ENCODE measurements around the gene ZNF576. TPM values are rescaled to one million over a fixed set of nuclear protein-coding genes. Genes with fewer than 3 reads are reported as not detected.
"Not testable (repeated sequence)": the region's sequence is repeated elsewhere in the genome, so short reads cannot be mapped to it uniquely, and the experiment has no call there.

ZNF576 gene
- total and polyA plus RNA-seq, 2 of the 13 experiments (the other 11 are each of a cell fraction or from before 2014, with no cell fraction given): 7.2 to 9.6 TPM

DNA sequence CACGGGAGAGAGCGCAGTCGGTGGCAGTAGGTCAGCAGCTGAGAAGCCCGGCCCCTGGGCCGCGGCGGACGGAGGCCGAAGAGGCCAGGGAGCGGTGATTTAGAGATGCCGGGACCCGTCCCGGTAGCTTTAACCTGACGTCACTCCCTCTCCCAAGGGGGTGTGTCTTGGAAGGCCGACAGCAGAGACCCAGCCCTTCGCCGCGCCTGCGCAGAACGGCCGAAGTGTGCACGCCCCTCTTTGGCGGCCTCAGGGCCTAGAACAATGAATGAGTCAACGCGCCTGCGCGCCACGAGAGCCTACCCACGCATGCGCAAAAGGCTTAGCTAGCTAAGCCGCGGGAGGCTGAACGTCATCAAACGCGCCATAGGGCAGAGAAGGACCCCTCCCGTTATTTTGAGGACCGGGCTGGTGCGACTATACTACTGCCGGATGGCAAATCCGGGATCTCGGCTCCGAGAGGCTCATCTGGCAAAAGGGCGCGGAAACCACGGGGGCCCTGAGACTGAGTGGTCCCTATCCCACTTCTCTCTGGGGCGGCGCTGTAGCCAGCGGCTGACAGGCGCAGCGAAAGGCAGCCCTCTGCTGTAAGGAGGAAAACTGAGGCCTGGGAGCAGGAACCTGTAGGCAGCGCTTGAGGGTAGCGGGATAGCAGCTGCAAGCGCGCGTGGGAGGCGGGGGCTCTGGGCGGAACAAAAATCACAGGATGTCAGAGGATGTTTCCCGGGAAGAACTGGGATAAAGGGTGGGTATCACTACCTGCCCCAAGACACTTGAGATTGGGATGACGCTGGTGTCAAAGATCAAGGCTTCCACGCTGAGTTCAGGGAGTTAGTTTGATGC, at the start of gene ZNF576, which contains the start of gene IRGQ (continued):
- TF ChIP-seq NAIF1 (CRISPR knock-in tag; IDR thresholded peaks at IDR 0.05; ENCODE audit: borderline replicate concordance) (0 out of 2 replicates have a peak, but pooled peaks have one; percentile 66), ZNF335 (CRISPR knock-in tag; IDR thresholded peaks at IDR 0.05) (peak; percentile 100), ZNF496 (CRISPR knock-in tag; IDR thresholded peaks at IDR 0.05; ENCODE audit: insufficient replicate concordance) (no peak), SSRP1 (CRISPR knock-in tag; IDR thresholded peaks at IDR 0.05) (no peak), ZFP36L1 (CRISPR knock-in tag; IDR thresholded peaks at IDR 0.05) (0 out of 2 replicates have a peak, but pooled peaks have one; percentile 35), THYN1 (CRISPR knock-in tag; IDR thresholded peaks at IDR 0.05; ENCODE audit: borderline replicate concordance, low read depth) (no peak), SRY (CRISPR knock-in tag; IDR thresholded peaks at IDR 0.05) (0 out of 2 replicates have a peak, but pooled peaks have one; percentile 27)
- TF ChIP-seq, protein P1, sequence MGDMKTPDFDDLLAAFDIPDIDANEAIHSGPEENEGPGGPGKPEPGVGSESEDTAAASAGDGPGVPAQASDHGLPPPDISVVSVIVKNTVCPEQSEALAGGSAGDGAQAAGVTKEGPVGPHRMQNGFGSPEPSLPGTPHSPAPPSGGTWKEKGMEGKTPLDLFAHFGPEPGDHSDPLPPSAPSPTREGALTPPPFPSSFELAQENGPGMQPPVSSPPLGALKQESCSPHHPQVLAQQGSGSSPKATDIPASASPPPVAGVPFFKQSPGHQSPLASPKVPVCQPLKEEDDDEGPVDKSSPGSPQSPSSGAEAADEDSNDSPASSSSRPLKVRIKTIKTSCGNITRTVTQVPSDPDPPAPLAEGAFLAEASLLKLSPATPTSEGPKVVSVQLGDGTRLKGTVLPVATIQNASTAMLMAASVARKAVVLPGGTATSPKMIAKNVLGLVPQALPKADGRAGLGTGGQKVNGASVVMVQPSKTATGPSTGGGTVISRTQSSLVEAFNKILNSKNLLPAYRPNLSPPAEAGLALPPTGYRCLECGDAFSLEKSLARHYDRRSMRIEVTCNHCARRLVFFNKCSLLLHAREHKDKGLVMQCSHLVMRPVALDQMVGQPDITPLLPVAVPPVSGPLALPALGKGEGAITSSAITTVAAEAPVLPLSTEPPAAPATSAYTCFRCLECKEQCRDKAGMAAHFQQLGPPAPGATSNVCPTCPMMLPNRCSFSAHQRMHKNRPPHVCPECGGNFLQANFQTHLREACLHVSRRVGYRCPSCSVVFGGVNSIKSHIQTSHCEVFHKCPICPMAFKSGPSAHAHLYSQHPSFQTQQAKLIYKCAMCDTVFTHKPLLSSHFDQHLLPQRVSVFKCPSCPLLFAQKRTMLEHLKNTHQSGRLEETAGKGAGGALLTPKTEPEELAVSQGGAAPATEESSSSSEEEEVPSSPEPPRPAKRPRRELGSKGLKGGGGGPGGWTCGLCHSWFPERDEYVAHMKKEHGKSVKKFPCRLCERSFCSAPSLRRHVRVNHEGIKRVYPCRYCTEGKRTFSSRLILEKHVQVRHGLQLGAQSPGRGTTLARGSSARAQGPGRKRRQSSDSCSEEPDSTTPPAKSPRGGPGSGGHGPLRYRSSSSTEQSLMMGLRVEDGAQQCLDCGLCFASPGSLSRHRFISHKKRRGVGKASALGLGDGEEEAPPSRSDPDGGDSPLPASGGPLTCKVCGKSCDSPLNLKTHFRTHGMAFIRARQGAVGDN (CRISPR knock-in tag; IDR thresholded peaks at IDR 0.05): peak; percentile 75
- TF ChIP-seq, protein P2, sequence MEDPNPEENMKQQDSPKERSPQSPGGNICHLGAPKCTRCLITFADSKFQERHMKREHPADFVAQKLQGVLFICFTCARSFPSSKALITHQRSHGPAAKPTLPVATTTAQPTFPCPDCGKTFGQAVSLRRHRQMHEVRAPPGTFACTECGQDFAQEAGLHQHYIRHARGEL (CRISPR knock-in tag; IDR thresholded peaks at IDR 0.05): no peak
- TF ChIP-seq, protein P3, sequence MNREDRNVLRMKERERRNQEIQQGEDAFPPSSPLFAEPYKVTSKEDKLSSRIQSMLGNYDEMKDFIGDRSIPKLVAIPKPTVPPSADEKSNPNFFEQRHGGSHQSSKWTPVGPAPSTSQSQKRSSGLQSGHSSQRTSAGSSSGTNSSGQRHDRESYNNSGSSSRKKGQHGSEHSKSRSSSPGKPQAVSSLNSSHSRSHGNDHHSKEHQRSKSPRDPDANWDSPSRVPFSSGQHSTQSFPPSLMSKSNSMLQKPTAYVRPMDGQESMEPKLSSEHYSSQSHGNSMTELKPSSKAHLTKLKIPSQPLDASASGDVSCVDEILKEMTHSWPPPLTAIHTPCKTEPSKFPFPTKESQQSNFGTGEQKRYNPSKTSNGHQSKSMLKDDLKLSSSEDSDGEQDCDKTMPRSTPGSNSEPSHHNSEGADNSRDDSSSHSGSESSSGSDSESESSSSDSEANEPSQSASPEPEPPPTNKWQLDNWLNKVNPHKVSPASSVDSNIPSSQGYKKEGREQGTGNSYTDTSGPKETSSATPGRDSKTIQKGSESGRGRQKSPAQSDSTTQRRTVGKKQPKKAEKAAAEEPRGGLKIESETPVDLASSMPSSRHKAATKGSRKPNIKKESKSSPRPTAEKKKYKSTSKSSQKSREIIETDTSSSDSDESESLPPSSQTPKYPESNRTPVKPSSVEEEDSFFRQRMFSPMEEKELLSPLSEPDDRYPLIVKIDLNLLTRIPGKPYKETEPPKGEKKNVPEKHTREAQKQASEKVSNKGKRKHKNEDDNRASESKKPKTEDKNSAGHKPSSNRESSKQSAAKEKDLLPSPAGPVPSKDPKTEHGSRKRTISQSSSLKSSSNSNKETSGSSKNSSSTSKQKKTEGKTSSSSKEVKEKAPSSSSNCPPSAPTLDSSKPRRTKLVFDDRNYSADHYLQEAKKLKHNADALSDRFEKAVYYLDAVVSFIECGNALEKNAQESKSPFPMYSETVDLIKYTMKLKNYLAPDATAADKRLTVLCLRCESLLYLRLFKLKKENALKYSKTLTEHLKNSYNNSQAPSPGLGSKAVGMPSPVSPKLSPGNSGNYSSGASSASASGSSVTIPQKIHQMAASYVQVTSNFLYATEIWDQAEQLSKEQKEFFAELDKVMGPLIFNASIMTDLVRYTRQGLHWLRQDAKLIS (CRISPR knock-in tag; IDR thresholded peaks at IDR 0.05): no peak

DNA sequence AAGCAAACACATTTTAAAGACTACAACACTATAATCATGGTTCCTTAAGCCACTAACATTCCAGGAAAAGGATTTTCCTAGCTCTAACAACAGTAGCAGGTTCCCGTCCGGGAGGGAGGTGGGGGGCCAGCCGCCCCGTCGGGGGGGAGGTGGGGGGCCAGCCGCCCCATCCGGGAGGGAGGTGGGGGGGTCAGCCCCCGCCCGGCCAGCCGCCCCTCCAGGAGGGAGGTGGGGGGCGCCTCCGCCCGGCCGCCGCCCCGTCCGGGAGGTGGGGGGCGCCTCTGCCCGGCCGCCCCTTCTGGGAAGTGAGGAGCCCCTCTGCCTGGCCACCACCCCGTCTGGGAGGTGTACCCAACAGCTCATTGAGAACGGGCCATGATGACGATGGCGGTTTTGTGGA, 48.5 kb upstream of the ZNF576 start:
- FAIRE-seq; H2AFZ ChIP-seq (ENCODE audit: low read length); H3K27ac ChIP-seq (ENCODE audit: extremely low read length, insufficient read depth, low read length); H3K9me3 ChIP-seq (ENCODE audit: low read length); H3K9ac ChIP-seq (ENCODE audit: insufficient read depth, low read depth, low read length); intact Hi-C loops (cut with micrococcal nuclease; ENCODE audit: unreplicated experiment); ATAC-seq; DNase-seq (ENCODE audit: low spot score); H3K27me3 ChIP-seq (ENCODE audit: control insufficient read depth in 1 of 2, insufficient read depth in 2 of 2, low read length in 2 of 2); H3K4me1 ChIP-seq (ENCODE audit: insufficient read depth, low read length); in situ Hi-C loops (cut with HindIII; ENCODE audit: extremely low pct_ligation_motif_present, low pct_unique_long_range_greater_than_20kb); POLR2A ChIA-PET; CTCF ChIA-PET (ENCODE audit: low intra/inter-chr PET ratio, low total read pairs); H3K79me2 ChIP-seq (ENCODE audit: insufficient read depth, low read length); H3K4me3 ChIP-seq (replicated peaks in 1 of 3; ENCODE audit: insufficient read depth in 1 of 3, low read depth in 2 of 3, low read length in 3 of 3); H3K4me2 ChIP-seq (ENCODE audit: low read depth, low read length); BruUV-seq (replicated peaks); H4K20me1 ChIP-seq (ENCODE audit: insufficient read depth, low read length): not testable (repeated sequence)
- WGBS (ENCODE audit: low lambda C conversion rate): 89% methylated on average over 3 of the region's 24 CpGs
- peaks cover 22 to 39% of the 10 kb centered on the region in 2 experiments; a peak in 4 of 5 replicates for H3K36me3 ChIP-seq (replicated peaks in 1 of 2; ENCODE audit: control insufficient read depth in 1 of 2, insufficient read depth in 2 of 2, low read length in 2 of 2)
